ENCODE results near the gene DOCK3.

Gene DOCK3

GRCh38 chr3:50674349-50675178 lies at the start of gene DOCK3:
Gene DOCK3, plus strand, starts transcription at chr3:50674927. Its CDS starts 337 bp downstream, at chr3:50675264.
- no peak for DNase-seq (ENCODE audit: low read depth)

- no peak for DNase-seq (ENCODE audit: low read depth)
Observed at GRCh38 chr3:50625231-50626182, 49.2 kb upstream of the DOCK3 start.

- no peak for DNase-seq (ENCODE audit: low read depth)
Observed at GRCh38 chr3:50626401-50626800, 48.3 kb upstream of the DOCK3 start.

GRCh38 chr3:50627407-50628051 lies 47.2 kb upstream of the DOCK3 start:
- DNase-seq (ENCODE audit: low read depth): no peak

- no peak for DNase-seq (ENCODE audit: low read depth)
Observed at GRCh38 chr3:50628601-50629000, 46.1 kb upstream of the DOCK3 start.

- DNase-seq (ENCODE audit: low read depth): no peak
Observed at GRCh38 chr3:50630394-50630793, 44.3 kb upstream of the DOCK3 start.

GRCh38 chr3:50630877-50631276 lies 43.9 kb upstream of the DOCK3 start:
- no peak for DNase-seq (ENCODE audit: low read depth)

GRCh38 chr3:50632450-50632849 lies 42.3 kb upstream of the DOCK3 start:
- no peak for DNase-seq (ENCODE audit: low read depth)

GRCh38 chr3:50633230-50633790 lies 41.4 kb upstream of the DOCK3 start:
- DNase-seq (ENCODE audit: low read depth): no peak

- DNase-seq (ENCODE audit: low read depth): no peak
Observed at GRCh38 chr3:50635066-50635465, 39.7 kb upstream of the DOCK3 start.

GRCh38 chr3:50637011-50637410 lies 37.7 kb upstream of the DOCK3 start:
- DNase-seq (ENCODE audit: low read depth): no peak

GRCh38 chr3:50637945-50638344 lies 36.8 kb upstream of the DOCK3 start:
- DNase-seq (ENCODE audit: low read depth): no peak

- DNase-seq (ENCODE audit: low read depth): no peak
Observed at GRCh38 chr3:50639055-50639494, 35.7 kb upstream of the DOCK3 start.

GRCh38 chr3:50642382-50642781 lies 32.3 kb upstream of the DOCK3 start:
- DNase-seq (ENCODE audit: low read depth): no peak

GRCh38 chr3:50644561-50644960 lies 30.2 kb upstream of the DOCK3 start:
- no peak for DNase-seq (ENCODE audit: low read depth)

- DNase-seq (ENCODE audit: low read depth): no peak
Observed at GRCh38 chr3:50645378-50645777, 29.3 kb upstream of the DOCK3 start.

- DNase-seq (ENCODE audit: low read depth): no peak
Observed at GRCh38 chr3:50648313-50648712, 26.4 kb upstream of the DOCK3 start.

- no peak for DNase-seq (ENCODE audit: low read depth)
Observed at GRCh38 chr3:50648944-50649343, 25.8 kb upstream of the DOCK3 start.

- DNase-seq (ENCODE audit: low read depth): no peak
Observed at GRCh38 chr3:50649451-50649931, 25.2 kb upstream of the DOCK3 start.

- no peak for DNase-seq (ENCODE audit: low read depth)
Observed at GRCh38 chr3:50650018-50650417, 24.7 kb upstream of the DOCK3 start.

GRCh38 chr3:50651445-50651844 lies 23.3 kb upstream of the DOCK3 start:
- DNase-seq (ENCODE audit: low read depth): no peak
